ENCODE results near the gene ZDHHC3.

The ZDHHC3 gene

GRCh38 chr3:44948239-44948638 is 27.7 kb downstream of the ZDHHC3 start:
- peaks cover 4 to 34% (median 18%) of the 10 kb centered on the region in 3 donors for H3K36me3 ChIP-seq
- TF ChIP-seq, protein P1, sequence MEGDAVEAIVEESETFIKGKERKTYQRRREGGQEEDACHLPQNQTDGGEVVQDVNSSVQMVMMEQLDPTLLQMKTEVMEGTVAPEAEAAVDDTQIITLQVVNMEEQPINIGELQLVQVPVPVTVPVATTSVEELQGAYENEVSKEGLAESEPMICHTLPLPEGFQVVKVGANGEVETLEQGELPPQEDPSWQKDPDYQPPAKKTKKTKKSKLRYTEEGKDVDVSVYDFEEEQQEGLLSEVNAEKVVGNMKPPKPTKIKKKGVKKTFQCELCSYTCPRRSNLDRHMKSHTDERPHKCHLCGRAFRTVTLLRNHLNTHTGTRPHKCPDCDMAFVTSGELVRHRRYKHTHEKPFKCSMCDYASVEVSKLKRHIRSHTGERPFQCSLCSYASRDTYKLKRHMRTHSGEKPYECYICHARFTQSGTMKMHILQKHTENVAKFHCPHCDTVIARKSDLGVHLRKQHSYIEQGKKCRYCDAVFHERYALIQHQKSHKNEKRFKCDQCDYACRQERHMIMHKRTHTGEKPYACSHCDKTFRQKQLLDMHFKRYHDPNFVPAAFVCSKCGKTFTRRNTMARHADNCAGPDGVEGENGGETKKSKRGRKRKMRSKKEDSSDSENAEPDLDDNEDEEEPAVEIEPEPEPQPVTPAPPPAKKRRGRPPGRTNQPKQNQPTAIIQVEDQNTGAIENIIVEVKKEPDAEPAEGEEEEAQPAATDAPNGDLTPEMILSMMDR (IDR thresholded peaks at IDR 0.05), result no peak
- no peaks in the 10 kb centered on the region for H3K9me3 ChIP-seq
- H3K4me3 ChIP-seq, result no peak overlapping the region
- DNase-seq, result no peak
- no peak overlapping the region for H3K27ac ChIP-seq
- no peaks in the 10 kb centered on the region for H3K27me3 ChIP-seq
- intact Hi-C loops (cut with DNase I; ENCODE audit: low total_unique reads), result no loop called here
- peaks cover 0 to 5% (median 0%) of the 10 kb centered on the region in 4 donors for H3K4me1 ChIP-seq

GRCh38 chr3:44942202-44942921 is 33.6 kb downstream of the ZDHHC3 start:
- TF ChIP-seq, protein P1 (IDR thresholded peaks at IDR 0.05), result no peak
- H3K36me3 ChIP-seq, result peaks cover 12 to 84% (median 60%) of the 10 kb centered on the region in 3 donors
- no peak for DNase-seq
- H3K27ac ChIP-seq, result no peak overlapping the region
- intact Hi-C loops (cut with DNase I; ENCODE audit: low total_unique reads), result no loop called here
- no peaks in the 10 kb centered on the region for H3K4me1 ChIP-seq
- no peak overlapping the region for H3K4me3 ChIP-seq
- H3K9me3 ChIP-seq, result no peaks in the 10 kb centered on the region
- H3K27me3 ChIP-seq, result no peaks in the 10 kb centered on the region

GRCh38 chr3:44939581-44940036 is 36.4 kb downstream of the ZDHHC3 start:
- DNase-seq, result no peak
- H3K36me3 ChIP-seq, result peaks cover 17 to 77% (median 65%) of the 10 kb centered on the region in 3 donors
- H3K4me3 ChIP-seq, result no peak overlapping the region
- intact Hi-C loops (cut with DNase I; ENCODE audit: low total_unique reads), result no loop called here
- H3K27ac ChIP-seq, result no peak overlapping the region
- no peaks in the 10 kb centered on the region for H3K9me3 ChIP-seq
- H3K27me3 ChIP-seq, result no peaks in the 10 kb centered on the region
- TF ChIP-seq, protein P1 (IDR thresholded peaks at IDR 0.05), result no peak
- H3K4me1 ChIP-seq, result no peaks in the 10 kb centered on the region

DNA sequence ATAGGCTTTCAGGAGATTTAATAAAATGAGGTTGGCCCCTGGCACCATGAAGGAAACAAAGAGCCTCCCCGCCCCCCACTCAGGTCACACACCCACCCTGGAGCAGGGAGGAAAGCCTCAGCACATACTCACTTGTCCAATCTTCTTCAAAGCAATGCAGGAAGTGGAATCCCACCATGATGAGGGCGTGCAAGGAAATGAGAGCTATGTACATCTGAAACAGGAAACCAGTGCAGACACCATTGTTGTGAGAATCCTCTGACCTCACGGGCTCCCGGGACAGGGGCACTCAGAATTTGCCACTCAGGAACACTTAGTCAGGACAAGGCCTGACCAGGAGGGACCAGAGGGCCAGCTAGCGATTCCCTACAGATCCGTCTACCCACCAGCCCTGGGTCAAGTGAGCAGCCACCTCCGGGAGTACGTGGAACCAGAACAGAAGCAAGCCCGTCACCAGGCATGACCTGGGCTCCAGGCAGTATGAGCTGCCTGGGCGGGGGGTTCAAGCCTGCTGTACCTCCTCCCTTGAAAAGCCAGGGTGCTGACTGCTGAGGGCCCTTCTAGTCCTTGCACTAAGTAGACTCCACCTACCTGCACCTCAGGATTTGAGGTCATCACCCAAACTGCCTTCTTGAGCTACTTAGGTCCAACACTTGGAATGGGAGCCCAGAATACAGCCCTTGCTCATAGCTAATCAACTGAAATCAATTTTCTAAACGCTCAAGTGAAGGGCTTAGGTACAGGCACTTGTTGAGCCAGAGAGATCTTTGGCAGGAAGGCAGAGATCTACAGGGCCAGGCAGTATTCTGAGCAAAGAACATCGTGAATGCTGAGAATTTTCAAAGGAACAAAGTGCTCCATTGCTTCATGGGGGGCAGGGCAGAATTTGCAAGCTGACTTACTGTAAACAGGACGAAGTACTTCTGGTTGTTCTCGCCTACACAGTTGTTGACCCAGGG is 42.7 kb downstream of the ZDHHC3 start:
- H3K9me3 ChIP-seq, result no peaks in the 10 kb centered on the region
- TF ChIP-seq, protein P1 (IDR thresholded peaks at IDR 0.05), result no peak
- intact Hi-C loops (cut with DNase I; ENCODE audit: low total_unique reads), result no loop called here
- no peak for DNase-seq
- H3K27me3 ChIP-seq, result no peaks in the 10 kb centered on the region
- H3K27ac ChIP-seq, result no peak overlapping the region
- peaks cover 17 to 73% (median 69%) of the 10 kb centered on the region in 3 donors for H3K36me3 ChIP-seq
- H3K4me1 ChIP-seq, result no peaks in the 10 kb centered on the region
- no peak overlapping the region for H3K4me3 ChIP-seq

DNA sequence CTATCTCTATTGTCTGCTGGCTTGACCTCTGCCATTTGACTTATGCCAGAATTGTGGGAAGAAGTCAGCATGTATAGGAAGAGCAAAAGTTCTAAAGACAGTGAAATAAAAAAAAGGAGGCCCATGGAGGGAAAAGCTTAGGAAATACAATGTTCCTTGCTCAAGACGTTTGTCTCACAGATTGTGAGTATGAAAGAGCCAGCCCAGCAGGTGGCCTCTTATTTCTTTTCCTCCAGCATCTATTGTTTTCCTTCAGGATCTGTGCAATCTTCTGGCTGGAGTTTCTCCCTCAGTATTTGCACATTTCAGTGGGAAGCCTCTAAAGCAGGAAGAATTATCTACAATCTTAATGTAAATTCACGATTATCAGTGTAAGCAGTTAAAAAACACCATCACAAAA is 43.7 kb downstream of the ZDHHC3 start:
- Histone ChIP-seq H3K4me1 (no peaks in the 10 kb centered on the region), H3K27me3 (no peaks in the 10 kb centered on the region), H3K4me3 (no peak overlapping the region), H3K9me3 (no peaks in the 10 kb centered on the region), H3K27ac (no peak overlapping the region), H3K36me3 (peaks cover 17 to 75% (median 73%) of the 10 kb centered on the region in 3 donors)
- TF ChIP-seq, protein P1 (IDR thresholded peaks at IDR 0.05), result no peak
- intact Hi-C loops (cut with DNase I; ENCODE audit: low total_unique reads), result no loop called here
- no peak for DNase-seq
